OCI-LY3 (cell line): ENCODE results near the gene TASOR.

Source experiments
- CTCF ChIP-seq: fragments of 200-600, 300-600 bp; sonication (generic); IDR thresholded peaks from 2 replicates; pipeline ENCODE4 v1.5.1; 2014; ENCODE audit warnings: antibody characterized with exemption, low read length, low read depth
- EZH2phosphoT487 ChIP-seq: fragments of 200-600 bp; shearing (Covaris generic); IDR thresholded peaks from 2 replicates; pipeline ENCODE4 v1.6.1; 2018; ENCODE audit warnings: antibody characterized with exemption, mixed run types, low read depth

- TF ChIP-seq CTCF (no peak), EZH2phosphoT487 (no peak)
Observed at GRCh38 chr3:56704706-56705105, 21.6 kb upstream of the TASOR start.
